ENCODE results near the gene PTF1A.

- TF ChIP-seq CTCF (IDR thresholded peaks at IDR 0.05; ENCODE audit: insufficient read depth, low read length, poor library complexity, severe bottlenecking) (no peak), EZH2phosphoT487 (conservative IDR thresholded peaks at IDR 0.05; ENCODE audit: low read length) (no peak)
Observed at GRCh38 chr10:23230582-23230981, 38.5 kb downstream of the PTF1A start.

Data from SU-DHL-6 (cell line).